Body of pancreas (tissue), 4 donors: ENCODE data around the gene USP40.

ENCODE experiments used
- POLR2A ChIP-seq, 3 donors: fragments of 450-650 bp; IDR thresholded peaks; one replicate each; pipeline ENCODE4 v1.6.1; 2016; ENCODE audit warnings: antibody characterized with exemption in 3 of 3, mild to moderate bottlenecking in 2 of 3
- TF ChIP-seq, protein P1 (sequence below), 7 experiments: fragments of 450-650 bp in 4 of 7; fragments of 200-600 bp in 3 of 7; sonication (generic) in 3 of 7; IDR thresholded peaks; one replicate each; pipeline ENCODE4 v1.5.1; 2016 to 2019; ENCODE audit warnings: antibody characterized with exemption in 7 of 7

DNA sequence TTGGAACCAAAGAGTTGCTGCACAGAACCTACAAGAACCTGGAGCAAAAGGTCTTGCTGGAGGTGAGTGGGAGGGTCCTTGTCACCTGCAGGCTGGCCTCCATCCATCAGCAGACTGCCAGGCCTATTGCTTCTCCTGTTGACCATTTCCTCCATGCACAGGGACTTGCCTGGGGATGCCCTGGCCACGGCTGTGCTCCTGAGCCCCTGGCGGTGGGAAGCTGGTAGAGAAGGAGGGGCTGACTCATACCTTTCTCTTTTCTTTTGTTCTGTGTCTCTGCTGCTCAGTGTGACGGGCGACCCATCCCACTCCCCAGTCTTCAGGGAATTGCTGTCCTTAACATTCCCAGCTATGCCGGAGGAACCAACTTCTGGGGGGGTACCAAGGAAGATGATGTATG lies 109.6 kb downstream of the USP40 start:
- TF ChIP-seq, protein P1, sequence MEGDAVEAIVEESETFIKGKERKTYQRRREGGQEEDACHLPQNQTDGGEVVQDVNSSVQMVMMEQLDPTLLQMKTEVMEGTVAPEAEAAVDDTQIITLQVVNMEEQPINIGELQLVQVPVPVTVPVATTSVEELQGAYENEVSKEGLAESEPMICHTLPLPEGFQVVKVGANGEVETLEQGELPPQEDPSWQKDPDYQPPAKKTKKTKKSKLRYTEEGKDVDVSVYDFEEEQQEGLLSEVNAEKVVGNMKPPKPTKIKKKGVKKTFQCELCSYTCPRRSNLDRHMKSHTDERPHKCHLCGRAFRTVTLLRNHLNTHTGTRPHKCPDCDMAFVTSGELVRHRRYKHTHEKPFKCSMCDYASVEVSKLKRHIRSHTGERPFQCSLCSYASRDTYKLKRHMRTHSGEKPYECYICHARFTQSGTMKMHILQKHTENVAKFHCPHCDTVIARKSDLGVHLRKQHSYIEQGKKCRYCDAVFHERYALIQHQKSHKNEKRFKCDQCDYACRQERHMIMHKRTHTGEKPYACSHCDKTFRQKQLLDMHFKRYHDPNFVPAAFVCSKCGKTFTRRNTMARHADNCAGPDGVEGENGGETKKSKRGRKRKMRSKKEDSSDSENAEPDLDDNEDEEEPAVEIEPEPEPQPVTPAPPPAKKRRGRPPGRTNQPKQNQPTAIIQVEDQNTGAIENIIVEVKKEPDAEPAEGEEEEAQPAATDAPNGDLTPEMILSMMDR (IDR thresholded peaks at IDR 0.05): no peak
- TF ChIP-seq POLR2A (IDR thresholded peaks at IDR 0.05): no peak
